HepG2 (cell line): ENCODE measurements around the gene THY1. TPM values are rescaled to one million over a fixed set of nuclear protein-coding genes. Genes with fewer than 3 reads are reported as not detected.

ENCODE experiments used
- CTCF ChIP-seq: sonication (generic); formaldehyde crosslinking; IDR thresholded peaks from 2 replicates; pipeline ENCODE4 v1.5.0; 2020; ENCODE audit warnings: mild to moderate bottlenecking, missing genetic modification reagents, moderate library complexity
- HNRNPLL ChIP-seq: fragments of 200-400 bp; formaldehyde crosslinking; IDR thresholded peaks from 2 replicates; pipeline ENCODE4 v1.6.1; 2017; ENCODE audit warnings: mild to moderate bottlenecking, low read depth, low read length; ENCODE audit not compliant: poor library complexity, severe bottlenecking
- HOXA3 ChIP-seq: sonication (generic); formaldehyde crosslinking; IDR thresholded peaks from 2 replicates; pipeline ENCODE4 v1.5.0; 2020; ENCODE audit warnings: missing genetic modification reagents
- KDM6A ChIP-seq: IDR thresholded peaks from 2 replicates; pipeline ENCODE4 v1.6.1; 2016; ENCODE audit warnings: low read depth
- MTERF4 ChIP-seq: sonication (generic); formaldehyde crosslinking; IDR thresholded peaks from 2 replicates; pipeline ENCODE4 v1.8.0; 2023; ENCODE audit warnings: mild to moderate bottlenecking, missing genetic modification reagents
- PLSCR1 ChIP-seq: sonication (generic); formaldehyde crosslinking; IDR thresholded peaks from 2 replicates; pipeline ENCODE4 v1.5.0; 2020; ENCODE audit warnings: missing genetic modification reagents, mild to moderate bottlenecking, borderline replicate concordance
- POLR2AphosphoS2 ChIP-seq: IDR thresholded peaks from 2 replicates; pipeline ENCODE4 v1.6.1; 2011; ENCODE audit warnings: low read depth, low read length, improper control_type of control experiment
- PRMT3 ChIP-seq: sonication (generic); formaldehyde crosslinking; IDR thresholded peaks from 2 replicates; pipeline ENCODE4 v1.8.1; 2022; ENCODE audit warnings: low read depth, mild to moderate bottlenecking, moderate library complexity, missing genetic modification reagents, borderline replicate concordance
- RFX3 ChIP-seq: IDR thresholded peaks from 2 replicates; pipeline ENCODE4 v1.6.1; 2016; ENCODE audit warnings: missing biosample characterization, missing genetic modification reagents
- ZBTB40 ChIP-seq, 2 experiments: fragments of 450-650 bp in 1 of 2; sonication (generic) in 1 of 2; formaldehyde crosslinking in 1 of 2; IDR thresholded peaks; 2 replicates each; pipeline versions ENCODE4 v1.6.1 to v1.8.0; 2016 to 2022; ENCODE audit warnings: antibody characterized with exemption in 1 of 2, mild to moderate bottlenecking in 1 of 2, missing genetic modification reagents in 1 of 2
- ZFX ChIP-seq: sonication (generic); formaldehyde crosslinking; IDR thresholded peaks from 2 replicates; pipeline ENCODE4 v1.4.0; 2020; ENCODE audit warnings: mild to moderate bottlenecking, low read depth, missing genetic modification reagents, moderate library complexity
- ZNF296 ChIP-seq: sonication (generic); formaldehyde crosslinking; conservative IDR thresholded peaks from 2 replicates; pipeline ENCODE4 v1.5.0; 2020; ENCODE audit warnings: mild to moderate bottlenecking, missing genetic modification reagents
- ZNF335 ChIP-seq: sonication (generic); formaldehyde crosslinking; IDR thresholded peaks from 2 replicates; pipeline ENCODE4 v1.4.0; 2020; ENCODE audit warnings: missing genetic modification reagents
- ZNF337 ChIP-seq: sonication (generic); formaldehyde crosslinking; IDR thresholded peaks from 2 replicates; pipeline ENCODE4 v1.5.1; 2020; ENCODE audit warnings: missing genetic modification reagents, low read depth, mild to moderate bottlenecking, borderline replicate concordance
- ZNF782 ChIP-seq: sonication (generic); formaldehyde crosslinking; IDR thresholded peaks from 2 replicates; pipeline ENCODE4 v1.4.0; 2020; ENCODE audit warnings: missing genetic modification reagents, mild to moderate bottlenecking, borderline replicate concordance
- ZSCAN31 ChIP-seq: sonication (generic); formaldehyde crosslinking; IDR thresholded peaks from 2 replicates; pipeline ENCODE4 v1.5.0; 2020; ENCODE audit warnings: low read depth, mild to moderate bottlenecking, missing genetic modification reagents
- polyA plus RNA-seq, 8 experiments: library from polyadenylated mRNA; depleted of rRNA in 3 of 8; stranded (reverse) in 7 of 8; unstranded in 1 of 8; fragments of >200 nt; fragmentation: Illumina TruSeq in 4 of 8; extraction: Trizol in 4 of 8; gene quantifications; 2 replicates each; pipeline versions ENCODE4 v1.2.1 to v1.2.3, GENCODE V29; 2011 to 2016; ENCODE audit warnings: low read depth in 4 of 8, missing spikeins in 1 of 8, mixed read lengths in 1 of 8; ENCODE audit not compliant: insufficient read depth in 1 of 8
- total RNA-seq, 5 experiments: library from RNA; depleted of rRNA; stranded (reverse); fragments of >200 nt; fragmentation: Illumina TruSeq; extraction: Trizol; gene quantifications; 2 replicates each; pipeline ENCODE4 v1.2.3, GENCODE V29; 2016; ENCODE audit warnings: low read depth in 1 of 5

Gene THY1
- total and polyA plus RNA-seq, 2 of the 13 experiments (the other 11 are each of a cell fraction or from before 2014, with no cell fraction given): not detected

GRCh38 chr11:119380160-119380826, 42.7 kb downstream of the THY1 start (continued):
- TF ChIP-seq MTERF4 (CRISPR knock-in tag): no peak
- TF ChIP-seq ZNF782 (CRISPR knock-in tag): peak; percentile 5; the same call in 1 of the 2 replicates
- no peak for TF ChIP-seq RFX3 (CRISPR knock-in tag)
- peak; percentile 37 for TF ChIP-seq ZFX (CRISPR knock-in tag)
- TF ChIP-seq ZNF335: no peak
- peak; percentile 70; the same call in 1 of the 2 replicates for TF ChIP-seq ZNF337 (CRISPR knock-in tag)
- TF ChIP-seq ZNF296 (CRISPR knock-in tag): no peak
- no peak for TF ChIP-seq ZBTB40 (IDR thresholded peaks at IDR 0.05)
- TF ChIP-seq ZBTB40 (CRISPR knock-in tag; IDR thresholded peaks at IDR 0.05): no peak
- TF ChIP-seq CTCF (CRISPR knock-in tag): peak; percentile 17; the same call in 1 of the 2 replicates
- no peak; the same call in 1 of the 2 replicates for TF ChIP-seq ZSCAN31 (CRISPR knock-in tag)
- TF ChIP-seq PLSCR1 (CRISPR knock-in tag): 0 out of 2 replicates have a peak, but pooled peaks have one; percentile 21
- TF ChIP-seq HNRNPLL: no peak
- TF ChIP-seq HOXA3 (CRISPR knock-in tag): 0 out of 2 replicates have a peak, but pooled peaks have one; percentile 21
- no peak for TF ChIP-seq PRMT3
- TF ChIP-seq POLR2AphosphoS2: no peak
- TF ChIP-seq KDM6A (CRISPR knock-in tag): 0 out of 2 replicates have a peak, but pooled peaks have one; percentile 23
